HepG2 (cell line): ENCODE measurements around the gene METTL15. TPM values are rescaled to one million over a fixed set of nuclear protein-coding genes. Genes with fewer than 3 reads are reported as not detected.

ENCODE experiments used
- ATAC-seq: fragments of 200-7000 bp; cut with Tn5 transposase; 3 replicates; pipeline ENCODE4 v1.9.1; 2020; ENCODE audit warnings: mild to moderate bottlenecking, moderate library complexity
- BruUV-seq: library from RNA; stranded (reverse); fragments of 400-500 nt; replicated peaks from 2 replicates; lab custom pipeline; 2021; lab: Mats Ljungman, UMichigan
- CTCF ChIA-PET: fragments of 300-600 bp; formaldehyde crosslinking; extraction: SDS; loops from one replicate; lab custom pipeline; 2021; ENCODE audit warnings: low total read pairs, inconsistent platforms, low intra/inter-chr PET ratio; lab: Yijun Ruan, JAX
- POLR2A ChIA-PET: fragments of 350-600 bp; sonication (Branson Sonifier 250); formaldehyde crosslinking; loops from one replicate; lab custom pipeline; 2020; ENCODE audit warnings: antibody characterized with exemption, inconsistent platforms; lab: Yijun Ruan, JAX
- DNase-seq: peaks from one replicate; pipeline ENCODE4 v3.0.0-alpha.2; 2015; ENCODE audit warnings: low spot score
- FAIRE-seq: peaks from 3 replicates; lab custom pipeline; 2011; peaks lifted over from hg19 to GRCh38; lab: Jason Lieb, UNC
- H2AFZ ChIP-seq: one replicate; pipeline ENCODE4 v1.6.1; 2011; ENCODE audit warnings: low read length, inconsistent platforms
- H3K27ac ChIP-seq: fragments of 300-600 bp; 3 replicates; pipeline ENCODE4 v1.8.0; 2011; ENCODE audit warnings: mixed run types, mild to moderate bottlenecking, mixed read lengths, low read length, inconsistent platforms; ENCODE audit not compliant: insufficient read depth; ENCODE audit errors: extremely low read length
- H3K27me3 ChIP-seq, 2 experiments: fragments of 200-600 bp in 1 of 2; 2 replicates in 1 of 2; 3 replicates in 1 of 2; pipeline versions ENCODE4 v1.6.0 to v1.8.0; 2011; ENCODE audit warnings: low read length in 2 of 2, mild to moderate bottlenecking in 2 of 2, moderate library complexity in 2 of 2, inconsistent platforms in 1 of 2; ENCODE audit not compliant: insufficient read depth in 2 of 2, control insufficient read depth in 1 of 2
- H3K36me3 ChIP-seq, 2 experiments: fragments of 200-600 bp in 1 of 2; replicated peaks in 1 of 2; 2 replicates in 1 of 2; 3 replicates in 1 of 2; pipeline versions ENCODE4 v1.5.1 to v1.8.0; 2011; ENCODE audit warnings: low read length in 2 of 2, inconsistent platforms in 1 of 2; ENCODE audit not compliant: insufficient read depth in 2 of 2, control insufficient read depth in 1 of 2
- H3K4me1 ChIP-seq: 2 replicates; pipeline ENCODE4 v1.5.1; 2012; ENCODE audit warnings: low read length, inconsistent platforms; ENCODE audit not compliant: insufficient read depth
- H3K4me2 ChIP-seq: 2 replicates; pipeline ENCODE4 v1.6.0; 2011; ENCODE audit warnings: low read depth, low read length, inconsistent platforms
- H3K4me3 ChIP-seq, 3 experiments: fragments of 200-600 bp in 1 of 3; sonication (generic), shearing (Covaris generic) in 1 of 3; replicated peaks in 1 of 3; 2 replicates each; pipeline ENCODE4 v1.5.1; 2011 to 2016; ENCODE audit warnings: low read length in 3 of 3, inconsistent platforms in 2 of 3, low read depth in 2 of 3, mild to moderate bottlenecking in 2 of 3, control low read depth in 1 of 3, mixed read lengths in 1 of 3; ENCODE audit not compliant: insufficient read depth in 1 of 3
- H3K79me2 ChIP-seq: one replicate; pipeline ENCODE4 v1.6.1; 2011; ENCODE audit warnings: low read length, inconsistent platforms; ENCODE audit not compliant: insufficient read depth
- H3K9ac ChIP-seq: 2 replicates; pipeline ENCODE4 v1.6.0; 2011; ENCODE audit warnings: mild to moderate bottlenecking, low read depth, low read length, inconsistent platforms; ENCODE audit not compliant: insufficient read depth
- H3K9me3 ChIP-seq: 2 replicates; pipeline ENCODE4 v1.5.1; 2012; ENCODE audit warnings: mild to moderate bottlenecking, low read length
- H4K20me1 ChIP-seq: 2 replicates; pipeline ENCODE4 v1.6.0; 2011; ENCODE audit warnings: inconsistent platforms, mild to moderate bottlenecking, low read length, moderate library complexity; ENCODE audit not compliant: insufficient read depth
- ZNF451 ChIP-seq: sonication (generic); formaldehyde crosslinking; IDR thresholded peaks from 2 replicates; pipeline ENCODE4 v1.5.0; 2020; ENCODE audit warnings: mild to moderate bottlenecking, missing genetic modification reagents
- WGBS: methylation state at CpG from one replicate; pipeline ENCODE4 v1.1.6; 2017; ENCODE audit warnings: low lambda C conversion rate; 5-methylcytosine and 5-hydroxymethylcytosine counted together
- in situ Hi-C: cut with HindIII; loops from 2 replicates; pipeline ENCODE4 v1.10.0; 2017; ENCODE audit warnings: low pct_unique_long_range_greater_than_20kb; ENCODE audit not compliant: extremely low pct_ligation_motif_present
- intact Hi-C: fragments of 100-400 bp; cut with micrococcal nuclease; formaldehyde crosslinking; loops from one replicate; pipeline ENCODE4 v1.10.0; 2022; ENCODE audit not compliant: unreplicated experiment
- polyA plus RNA-seq, 8 experiments: library from polyadenylated mRNA; depleted of rRNA in 3 of 8; stranded (reverse) in 7 of 8; unstranded in 1 of 8; fragments of >200 nt; fragmentation: Illumina TruSeq in 4 of 8; extraction: Trizol in 4 of 8; gene quantifications; 2 replicates each; pipeline versions ENCODE4 v1.2.1 to v1.2.3, GENCODE V29; 2011 to 2016; ENCODE audit warnings: low read depth in 4 of 8, missing spikeins in 1 of 8, mixed read lengths in 1 of 8; ENCODE audit not compliant: insufficient read depth in 1 of 8
- total RNA-seq, 5 experiments: library from RNA; depleted of rRNA; stranded (reverse); fragments of >200 nt; fragmentation: Illumina TruSeq; extraction: Trizol; gene quantifications; 2 replicates each; pipeline ENCODE4 v1.2.3, GENCODE V29; 2016; ENCODE audit warnings: low read depth in 1 of 5
- TF ChIP-seq, protein P1 (sequence below): sonication (generic); formaldehyde crosslinking; IDR thresholded peaks from 2 replicates; pipeline ENCODE4 v1.5.1; 2020; ENCODE audit warnings: mild to moderate bottlenecking, missing genetic modification reagents, borderline replicate concordance
- TF ChIP-seq, protein P2 (sequence below): sonication (generic); formaldehyde crosslinking; IDR thresholded peaks from 2 replicates; pipeline ENCODE4 v1.9.0; 2021; ENCODE audit warnings: missing genetic modification reagents, borderline replicate concordance

METTL15 gene
- total and polyA plus RNA-seq, 2 of the 13 experiments (the other 11 are each of a cell fraction or from before 2014, with no cell fraction given), result 6.5 to 14.0 TPM

DNA sequence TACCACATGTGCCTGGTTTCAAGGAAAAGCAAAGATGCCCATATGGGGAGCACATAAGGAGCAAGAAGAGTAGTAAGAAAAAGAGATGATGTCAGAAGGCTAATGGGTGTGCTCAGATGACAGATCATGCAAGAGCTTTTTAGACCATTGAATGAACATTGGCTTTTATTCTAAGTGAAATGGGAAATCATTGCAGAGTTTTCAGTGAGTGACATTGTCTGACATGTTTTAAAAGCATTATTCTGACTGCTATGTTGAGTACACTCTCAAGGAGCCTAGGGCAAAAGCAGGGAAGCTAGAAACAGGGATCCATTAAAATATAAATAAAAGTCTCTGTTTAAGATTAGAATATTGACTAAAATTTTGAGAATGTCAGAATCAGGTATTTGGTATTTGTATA lies 133.6 kb downstream of the METTL15 start (continued):
- TF ChIP-seq, protein P1, sequence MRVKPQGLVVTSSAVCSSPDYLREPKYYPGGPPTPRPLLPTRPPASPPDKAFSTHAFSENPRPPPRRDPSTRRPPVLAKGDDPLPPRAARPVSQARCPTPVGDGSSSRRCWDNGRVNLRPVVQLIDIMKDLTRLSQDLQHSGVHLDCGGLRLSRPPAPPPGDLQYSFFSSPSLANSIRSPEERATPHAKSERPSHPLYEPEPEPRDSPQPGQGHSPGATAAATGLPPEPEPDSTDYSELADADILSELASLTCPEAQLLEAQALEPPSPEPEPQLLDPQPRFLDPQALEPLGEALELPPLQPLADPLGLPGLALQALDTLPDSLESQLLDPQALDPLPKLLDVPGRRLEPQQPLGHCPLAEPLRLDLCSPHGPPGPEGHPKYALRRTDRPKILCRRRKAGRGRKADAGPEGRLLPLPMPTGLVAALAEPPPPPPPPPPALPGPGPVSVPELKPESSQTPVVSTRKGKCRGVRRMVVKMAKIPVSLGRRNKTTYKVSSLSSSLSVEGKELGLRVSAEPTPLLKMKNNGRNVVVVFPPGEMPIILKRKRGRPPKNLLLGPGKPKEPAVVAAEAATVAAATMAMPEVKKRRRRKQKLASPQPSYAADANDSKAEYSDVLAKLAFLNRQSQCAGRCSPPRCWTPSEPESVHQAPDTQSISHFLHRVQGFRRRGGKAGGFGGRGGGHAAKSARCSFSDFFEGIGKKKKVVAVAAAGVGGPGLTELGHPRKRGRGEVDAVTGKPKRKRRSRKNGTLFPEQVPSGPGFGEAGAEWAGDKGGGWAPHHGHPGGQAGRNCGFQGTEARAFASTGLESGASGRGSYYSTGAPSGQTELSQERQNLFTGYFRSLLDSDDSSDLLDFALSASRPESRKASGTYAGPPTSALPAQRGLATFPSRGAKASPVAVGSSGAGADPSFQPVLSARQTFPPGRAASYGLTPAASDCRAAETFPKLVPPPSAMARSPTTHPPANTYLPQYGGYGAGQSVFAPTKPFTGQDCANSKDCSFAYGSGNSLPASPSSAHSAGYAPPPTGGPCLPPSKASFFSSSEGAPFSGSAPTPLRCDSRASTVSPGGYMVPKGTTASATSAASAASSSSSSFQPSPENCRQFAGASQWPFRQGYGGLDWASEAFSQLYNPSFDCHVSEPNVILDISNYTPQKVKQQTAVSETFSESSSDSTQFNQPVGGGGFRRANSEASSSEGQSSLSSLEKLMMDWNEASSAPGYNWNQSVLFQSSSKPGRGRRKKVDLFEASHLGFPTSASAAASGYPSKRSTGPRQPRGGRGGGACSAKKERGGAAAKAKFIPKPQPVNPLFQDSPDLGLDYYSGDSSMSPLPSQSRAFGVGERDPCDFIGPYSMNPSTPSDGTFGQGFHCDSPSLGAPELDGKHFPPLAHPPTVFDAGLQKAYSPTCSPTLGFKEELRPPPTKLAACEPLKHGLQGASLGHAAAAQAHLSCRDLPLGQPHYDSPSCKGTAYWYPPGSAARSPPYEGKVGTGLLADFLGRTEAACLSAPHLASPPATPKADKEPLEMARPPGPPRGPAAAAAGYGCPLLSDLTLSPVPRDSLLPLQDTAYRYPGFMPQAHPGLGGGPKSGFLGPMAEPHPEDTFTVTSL, result no peak
- TF ChIP-seq, all 625 proteins: peak for 0

DNA sequence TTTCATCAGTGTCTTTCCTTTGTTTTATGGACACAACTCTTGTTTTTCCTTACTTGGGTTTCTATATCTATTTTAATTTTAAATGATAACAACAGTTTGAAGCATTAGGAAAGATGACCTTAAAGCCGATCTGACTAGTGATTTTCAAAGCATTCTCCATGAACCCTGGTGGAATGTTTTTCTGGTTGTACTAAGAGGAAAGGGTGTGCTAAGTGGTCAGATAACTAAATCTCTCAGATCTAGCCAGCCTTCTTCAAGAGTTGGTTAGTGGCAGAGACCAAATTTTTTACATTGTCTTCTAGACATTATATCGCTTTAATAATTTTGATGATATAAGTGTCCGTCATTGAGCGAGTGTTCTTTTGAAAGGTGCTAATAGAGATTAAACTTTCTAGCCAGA lies 134.4 kb downstream of the METTL15 start:
- Histone ChIP-seq H3K9me3 (no peaks in the 10 kb centered on the region), H3K4me3 (no peak overlapping the region), H3K4me2 (no peak overlapping the region), H3K9ac (no peak overlapping the region), H3K27ac (no peak overlapping the region), H3K4me1 (no peaks in the 10 kb centered on the region), H2AFZ (no peak overlapping the region), H4K20me1 (no peaks in the 10 kb centered on the region), H3K79me2 (no peaks in the 10 kb centered on the region), H3K27me3 (no peaks in the 10 kb centered on the region), H3K36me3 (no peaks in the 10 kb centered on the region)
- no TSS peak for BruUV-seq
- CTCF ChIA-PET, result no interaction called here
- ATAC-seq (no peak), DNase-seq (no peak), FAIRE-seq (no peak)
- TF ChIP-seq ZNF451 (CRISPR knock-in tag), result no peak
- TF ChIP-seq, protein P2, sequence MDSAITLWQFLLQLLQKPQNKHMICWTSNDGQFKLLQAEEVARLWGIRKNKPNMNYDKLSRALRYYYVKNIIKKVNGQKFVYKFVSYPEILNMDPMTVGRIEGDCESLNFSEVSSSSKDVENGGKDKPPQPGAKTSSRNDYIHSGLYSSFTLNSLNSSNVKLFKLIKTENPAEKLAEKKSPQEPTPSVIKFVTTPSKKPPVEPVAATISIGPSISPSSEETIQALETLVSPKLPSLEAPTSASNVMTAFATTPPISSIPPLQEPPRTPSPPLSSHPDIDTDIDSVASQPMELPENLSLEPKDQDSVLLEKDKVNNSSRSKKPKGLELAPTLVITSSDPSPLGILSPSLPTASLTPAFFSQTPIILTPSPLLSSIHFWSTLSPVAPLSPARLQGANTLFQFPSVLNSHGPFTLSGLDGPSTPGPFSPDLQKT (CRISPR knock-in tag), result no peak
- WGBS, result over 99% methylated on average over 4 of the region's 4 CpGs
- POLR2A ChIA-PET, result no interaction called here
- in situ Hi-C loops, result no loop called here
- intact Hi-C loops, result no loop called here
